H9 (cell line): ENCODE results near the gene LCE1E. TPM values are rescaled to one million over a fixed set of nuclear protein-coding genes. Genes with fewer than 3 reads are reported as not detected.

Experiments used
- DNase-seq: peaks from one replicate; pipeline ENCODE4 v3.0.0-alpha.2; 2017
- H2AFZ ChIP-seq: one replicate; pipeline ENCODE4 v1.6.1; 2013; ENCODE audit warnings: mild to moderate bottlenecking, low read length, control low read depth, moderate library complexity
- H2AK5ac ChIP-seq: 2 replicates; pipeline ENCODE4 v1.6.1; 2013; ENCODE audit warnings: low read length, control low read depth, mixed read lengths; ENCODE audit not compliant: insufficient read length
- H2BK120ac ChIP-seq: one replicate; pipeline ENCODE4 v1.6.1; 2013; ENCODE audit warnings: low read depth, mild to moderate bottlenecking, low read length, control low read depth, inconsistent platforms; ENCODE audit not compliant: poor library complexity, severe bottlenecking
- H2BK12ac ChIP-seq: 2 replicates; pipeline ENCODE4 v1.6.1; 2013; ENCODE audit warnings: low read length, control low read depth, mixed read lengths, low read depth; ENCODE audit not compliant: insufficient read length
- H2BK15ac ChIP-seq: 2 replicates; pipeline ENCODE4 v1.6.1; 2013; ENCODE audit warnings: low read depth, low read length, control low read depth
- H2BK20ac ChIP-seq: one replicate; pipeline ENCODE4 v1.6.1; 2013; ENCODE audit warnings: low read depth, mild to moderate bottlenecking, low read length, control low read depth, inconsistent platforms; ENCODE audit not compliant: poor library complexity, severe bottlenecking
- H2BK5ac ChIP-seq: 2 replicates; pipeline ENCODE4 v1.6.1; 2013; ENCODE audit warnings: low read length, control low read depth, mixed read lengths; ENCODE audit not compliant: insufficient read length
- H3K14ac ChIP-seq: 2 replicates; pipeline ENCODE4 v1.6.1; 2013; ENCODE audit warnings: low read length, control low read depth; ENCODE audit not compliant: insufficient read depth
- H3K18ac ChIP-seq: 2 replicates; pipeline ENCODE4 v1.6.1; 2013; ENCODE audit warnings: low read depth, mild to moderate bottlenecking, mixed read lengths, low read length, control low read depth; ENCODE audit not compliant: insufficient read length
- H3K23ac ChIP-seq: 2 replicates; pipeline ENCODE4 v1.6.1; 2013; ENCODE audit warnings: low read length, control low read depth, mixed read lengths, low read depth; ENCODE audit not compliant: insufficient read length
- H3K23me2 ChIP-seq: 2 replicates; pipeline ENCODE4 v1.6.1; 2013; ENCODE audit warnings: low read depth, mild to moderate bottlenecking, mixed read lengths, low read length, control low read depth; ENCODE audit not compliant: insufficient read length, poor library complexity, severe bottlenecking
- H3K27ac ChIP-seq: 2 replicates; pipeline ENCODE4 v1.5.1; 2013; ENCODE audit warnings: low read length, control low read depth, mixed read lengths, low read depth; ENCODE audit not compliant: insufficient read length
- H3K27me3 ChIP-seq: 2 replicates; pipeline ENCODE4 v1.6.1; 2013; ENCODE audit warnings: low read length, control low read depth, inconsistent platforms; ENCODE audit not compliant: insufficient read depth
- H3K4ac ChIP-seq: 2 replicates; pipeline ENCODE4 v1.6.1; 2013; ENCODE audit warnings: low read depth, mild to moderate bottlenecking, control low read depth, inconsistent platforms, low read length, moderate library complexity
- H3K4me1 ChIP-seq: 2 replicates; pipeline ENCODE4 v1.6.1; 2013; ENCODE audit warnings: low read length, control low read depth, inconsistent platforms; ENCODE audit not compliant: insufficient read depth
- H3K4me2 ChIP-seq: 2 replicates; pipeline ENCODE4 v1.6.1; 2013; ENCODE audit warnings: low read length, control low read depth, mixed read lengths; ENCODE audit not compliant: insufficient read length, insufficient read depth
- H3K56ac ChIP-seq: 2 replicates; pipeline ENCODE4 v1.6.1; 2013; ENCODE audit warnings: low read depth, mild to moderate bottlenecking, mixed read lengths, low read length, control low read depth; ENCODE audit not compliant: insufficient read length
- H3K79me1 ChIP-seq: 2 replicates; pipeline ENCODE4 v1.6.1; 2013; ENCODE audit warnings: low read depth, mild to moderate bottlenecking, moderate library complexity, low read length, control low read depth, inconsistent platforms; ENCODE audit not compliant: insufficient read depth, poor library complexity, severe bottlenecking
- H3K79me2 ChIP-seq: 2 replicates; pipeline ENCODE4 v1.6.1; 2013; ENCODE audit warnings: low read length, control low read depth, inconsistent platforms; ENCODE audit not compliant: insufficient read depth
- H3K9ac ChIP-seq: 2 replicates; pipeline ENCODE4 v1.6.1; 2013; ENCODE audit warnings: low read length, control low read depth, mixed read lengths; ENCODE audit not compliant: insufficient read length; ENCODE audit errors: extremely low read depth
- H3K9me3 ChIP-seq: one replicate; pipeline ENCODE4 v1.6.1; 2013; ENCODE audit warnings: low read depth, low read length, inconsistent platforms; ENCODE audit not compliant: control insufficient read depth
- H3T11ph ChIP-seq: one replicate; pipeline ENCODE4 v1.6.1; 2013; ENCODE audit warnings: mild to moderate bottlenecking, low read length, control low read depth, inconsistent platforms
- H4K20me1 ChIP-seq: one replicate; pipeline ENCODE4 v1.6.1; 2013; ENCODE audit not compliant: control insufficient read depth, insufficient read length, insufficient read depth
- H4K5ac ChIP-seq: 2 replicates; pipeline ENCODE4 v1.6.1; 2013; ENCODE audit warnings: low read depth, mild to moderate bottlenecking, mixed read lengths, low read length, control low read depth; ENCODE audit not compliant: insufficient read length
- H4K8ac ChIP-seq: replicated peaks from 2 replicates; pipeline ENCODE4 v1.6.1; 2013; ENCODE audit warnings: low read length, control low read depth, mixed read lengths, low read depth; ENCODE audit not compliant: insufficient read length
- H4K91ac ChIP-seq: 2 replicates; pipeline ENCODE4 v1.6.1; 2013; ENCODE audit warnings: low read depth, mild to moderate bottlenecking, moderate library complexity, mixed read lengths, low read length, control low read depth; ENCODE audit not compliant: insufficient read length
- H3K27ac Mint-ChIP-seq, 3 experiments: 2 replicates in 2 of 3; 3 replicates in 1 of 3; pipeline ENCODE4 v1.8.0; 2020 to 2021; ENCODE audit warnings: mixed read lengths in 3 of 3, mild to moderate bottlenecking in 1 of 3, moderate library complexity in 1 of 3
- H3K27me3 Mint-ChIP-seq: 2 replicates; pipeline ENCODE4 v1.8.0; 2021; ENCODE audit warnings: low read depth, mild to moderate bottlenecking, moderate library complexity, mixed read lengths
- H3K36me3 Mint-ChIP-seq, 3 experiments: 2 replicates in 2 of 3; 3 replicates in 1 of 3; pipeline ENCODE4 v1.8.0; 2020 to 2021; ENCODE audit warnings: low read depth in 3 of 3, mixed read lengths in 3 of 3; ENCODE audit not compliant: insufficient read depth in 1 of 3
- H3K4me1 Mint-ChIP-seq, 2 experiments: 2 replicates each; pipeline ENCODE4 v1.8.0; 2020; ENCODE audit warnings: mixed read lengths in 2 of 2
- H3K4me3 Mint-ChIP-seq, 2 experiments: 2 replicates in 1 of 2; 3 replicates in 1 of 2; pipeline ENCODE4 v1.8.0; 2020 to 2021; ENCODE audit warnings: mild to moderate bottlenecking in 2 of 2, mixed read lengths in 2 of 2, moderate library complexity in 1 of 2
- H3K9me3 Mint-ChIP-seq, 2 experiments: 2 replicates in 1 of 2; 3 replicates in 1 of 2; pipeline ENCODE4 v1.8.0; 2020; ENCODE audit warnings: mild to moderate bottlenecking in 2 of 2, mixed read lengths in 2 of 2, moderate library complexity in 1 of 2
- WGBS: extraction: QIAGEN DNeasy Blood & Tissue Kit; methylation state at CpG from one replicate; pipeline ENCODE4 v1.1.7; 2013; ENCODE audit warnings: missing lambda C conversion rate, low lambda C conversion rate, mixed read lengths; ENCODE audit not compliant: insufficient read length; ENCODE audit errors: extremely low coverage; 5-methylcytosine and 5-hydroxymethylcytosine counted together
- total RNA-seq: library from RNA; stranded (reverse); gene quantifications from 2 replicates; pipeline ENCODE4 v1.2.1, GENCODE V29; 2021
- TF ChIP-seq, protein P1 (sequence below): fragments of 200-600 bp; sonication (generic); conservative IDR thresholded peaks from 3 replicates; pipeline ENCODE4 v1.8.0; 2021; ENCODE audit warnings: antibody characterized with exemption, mild to moderate bottlenecking

The LCE1E gene
- total RNA-seq, 1 experiment from 2014 or later: not detected

DNA sequence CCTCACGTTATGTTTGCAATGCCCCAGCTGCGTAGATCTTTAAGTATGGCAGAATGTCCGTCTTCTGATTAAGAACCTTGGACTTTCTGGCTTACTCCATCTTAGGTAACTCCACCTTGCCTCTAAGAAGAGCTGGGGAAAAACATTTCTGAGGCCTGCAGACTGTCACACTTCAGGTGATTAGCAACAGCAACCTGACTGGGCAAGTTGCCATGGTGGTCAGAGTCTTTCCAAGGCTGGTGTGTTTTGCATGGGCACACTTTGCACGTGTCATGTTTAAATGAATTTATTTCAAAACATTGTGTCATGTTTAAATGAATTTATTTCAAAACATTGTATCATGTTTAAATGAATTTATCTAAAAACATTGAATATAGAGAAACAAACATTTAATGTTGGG is 27.4 kb upstream of the LCE1E start:
- Histone ChIP-seq H4K20me1 (no peaks in the 10 kb centered on the region), H2BK20ac (no peak overlapping the region), H3K9ac (no peak overlapping the region), H3K27me3 (no peaks in the 10 kb centered on the region), H3K23me2 (no peaks in the 10 kb centered on the region), H3K79me1 (no peaks in the 10 kb centered on the region), H2AFZ (no peak overlapping the region), H3K4me2 (no peak overlapping the region), H3K18ac (no peak overlapping the region), H3T11ph (no peak overlapping the region), H2BK12ac (no peak overlapping the region), H3K56ac (no peak overlapping the region), H2BK120ac (no peak overlapping the region), H3K4me1 (no peaks in the 10 kb centered on the region), H3K23ac (no peak overlapping the region), H2AK5ac (no peak overlapping the region), H3K14ac (no peak overlapping the region), H3K79me2 (no peaks in the 10 kb centered on the region), H4K5ac (no peak overlapping the region), H3K9me3 (peaks cover 94% of the 10 kb centered on the region), H3K27ac (no peak overlapping the region), H4K8ac (no peak overlapping the region), H3K4ac (no peak overlapping the region), H2BK15ac (no peak overlapping the region), H2BK5ac (no peak overlapping the region), H4K91ac (no peak overlapping the region)
- peaks cover 93 to 97% of the 10 kb centered on the region in 2 experiments for H3K9me3 Mint-ChIP-seq
- WGBS: no CpG with 5 or more reads among the region's 4 CpGs
- no peak overlapping the region for H3K27ac Mint-ChIP-seq
- DNase-seq: no peak
- H3K36me3 Mint-ChIP-seq: peaks cover 17 to 58% (median 27%) of the 10 kb centered on the region in 3 experiments; a peak in 6 of 7 replicates
- no peak overlapping the region for H3K4me3 Mint-ChIP-seq
- no peaks in the 10 kb centered on the region for H3K4me1 Mint-ChIP-seq
- TF ChIP-seq, protein P1, sequence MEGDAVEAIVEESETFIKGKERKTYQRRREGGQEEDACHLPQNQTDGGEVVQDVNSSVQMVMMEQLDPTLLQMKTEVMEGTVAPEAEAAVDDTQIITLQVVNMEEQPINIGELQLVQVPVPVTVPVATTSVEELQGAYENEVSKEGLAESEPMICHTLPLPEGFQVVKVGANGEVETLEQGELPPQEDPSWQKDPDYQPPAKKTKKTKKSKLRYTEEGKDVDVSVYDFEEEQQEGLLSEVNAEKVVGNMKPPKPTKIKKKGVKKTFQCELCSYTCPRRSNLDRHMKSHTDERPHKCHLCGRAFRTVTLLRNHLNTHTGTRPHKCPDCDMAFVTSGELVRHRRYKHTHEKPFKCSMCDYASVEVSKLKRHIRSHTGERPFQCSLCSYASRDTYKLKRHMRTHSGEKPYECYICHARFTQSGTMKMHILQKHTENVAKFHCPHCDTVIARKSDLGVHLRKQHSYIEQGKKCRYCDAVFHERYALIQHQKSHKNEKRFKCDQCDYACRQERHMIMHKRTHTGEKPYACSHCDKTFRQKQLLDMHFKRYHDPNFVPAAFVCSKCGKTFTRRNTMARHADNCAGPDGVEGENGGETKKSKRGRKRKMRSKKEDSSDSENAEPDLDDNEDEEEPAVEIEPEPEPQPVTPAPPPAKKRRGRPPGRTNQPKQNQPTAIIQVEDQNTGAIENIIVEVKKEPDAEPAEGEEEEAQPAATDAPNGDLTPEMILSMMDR: no peak
- H3K27me3 Mint-ChIP-seq: peaks cover 4% of the 10 kb centered on the region
